Esophagus squamous epithelium (tissue), 5 donors: Measurements from ENCODE around the gene GABRB1. TPM values are rescaled to one million over a fixed set of nuclear protein-coding genes. Genes with fewer than 3 reads are reported as not detected.
"Not testable (repeated sequence)": the region's sequence is repeated elsewhere in the genome, so short reads cannot be mapped to it uniquely, and the experiment has no call there.

ENCODE experiments used
- DNase-seq: peaks from one replicate; lab custom pipeline; 2025; lab: John Stamatoyannopoulos, UW
- H3K27ac ChIP-seq, 4 donors: fragments of 200-600 bp; sonication (generic); one replicate each; pipeline ENCODE4 v1.5.1; 2016 to 2019; ENCODE audit warnings: mild to moderate bottlenecking in 1 of 4
- H3K27me3 ChIP-seq, 4 donors: fragments of 200-600 bp; sonication (generic); 1 replicate in 3 of 4; 2 replicates in 1 of 4; pipeline versions ENCODE4 v1.5.1 to v1.6.0; 2017 to 2021; ENCODE audit warnings: antibody characterized with exemption in 1 of 4
- H3K36me3 ChIP-seq, 3 donors: fragments of 200-600 bp; sonication (generic); one replicate each; pipeline ENCODE4 v1.5.1; 2016 to 2019
- H3K4me1 ChIP-seq, 3 donors: fragments of 200-600 bp; sonication (generic); one replicate each; pipeline ENCODE4 v1.5.1; 2017 to 2019
- H3K4me3 ChIP-seq, 4 donors: fragments of 200-600 bp; sonication (generic); 1 replicate in 3 of 4; 2 replicates in 1 of 4; pipeline ENCODE4 v1.5.1; 2016 to 2019; ENCODE audit warnings: mild to moderate bottlenecking in 2 of 4, moderate library complexity in 1 of 4
- H3K9me3 ChIP-seq, 3 donors: fragments of 200-600 bp; sonication (generic); one replicate each; pipeline ENCODE4 v1.5.1; 2016 to 2019
- CTCF ChIP-seq, 6 experiments: fragments of 450-650 bp in 4 of 6; fragments of 200-600 bp in 2 of 6; sonication (generic) in 2 of 6; IDR thresholded peaks; one replicate each; pipeline ENCODE4 v1.5.1; 2016 to 2019; ENCODE audit warnings: antibody characterized with exemption in 6 of 6, mild to moderate bottlenecking in 4 of 6, moderate library complexity in 4 of 6
- POLR2A ChIP-seq, 4 donors: fragments of 450-650 bp; IDR thresholded peaks; one replicate each; pipeline ENCODE4 v1.6.1; 2017; ENCODE audit warnings: antibody characterized with exemption in 4 of 4, mild to moderate bottlenecking in 4 of 4, moderate library complexity in 3 of 4
- WGBS, 2 donors: methylation state at CpG; one replicate each; pipeline ENCODE4 v1.1.5; 2018; 5-methylcytosine and 5-hydroxymethylcytosine counted together
- intact Hi-C: fragments of 100-400 bp; cut with DNase I; formaldehyde crosslinking; loops from one replicate; pipeline ENCODE4 v1.15.0; 2022
- total RNA-seq, 4 donors: library from RNA; depleted of rRNA; stranded (reverse); fragments of >200 nt; gene quantifications; one replicate each; pipeline ENCODE4 v1.1.0, GENCODE V29; 2016
- donor health status: DM: yes; HTN: yes; CAD: no.

Gene GABRB1
- total RNA-seq, 4 donors from 2014 or later: not detected

- Histone ChIP-seq H3K4me1 (no peaks in the 10 kb centered on the region), H3K9me3 (no peaks in the 10 kb centered on the region), H3K27ac (no peak overlapping the region), H3K36me3 (no peaks in the 10 kb centered on the region), H3K27me3 (no peaks in the 10 kb centered on the region), H3K4me3 (no peak overlapping the region)
- 50 to 51% methylated on average over 2 of the region's 2 CpGs for WGBS, 2 donors
- intact Hi-C loops: no loop called here
- TF ChIP-seq POLR2A (IDR thresholded peaks at IDR 0.05) (no peak), CTCF (IDR thresholded peaks at IDR 0.05) (no peak)
- no peak for DNase-seq
Measured at GRCh38 chr4:47372561-47372960, 341.2 kb downstream of the GABRB1 start.

- Histone ChIP-seq H3K27ac (no peak overlapping the region), H3K4me3 (no peak overlapping the region), H3K27me3 (no peaks in the 10 kb centered on the region), H3K36me3 (no peaks in the 10 kb centered on the region), H3K4me1 (no peaks in the 10 kb centered on the region), H3K9me3 (no peaks in the 10 kb centered on the region)
- intact Hi-C loops: no loop called here
- no peak for DNase-seq
- TF ChIP-seq POLR2A (IDR thresholded peaks at IDR 0.05): no peak
- TF ChIP-seq CTCF (IDR thresholded peaks at IDR 0.05): no peak
Measured at GRCh38 chr4:47373174-47373573, 341.8 kb downstream of the GABRB1 start.

GRCh38 chr4:47373709-47374108 lies 342.3 kb downstream of the GABRB1 start:
- Histone ChIP-seq H3K36me3 (no peaks in the 10 kb centered on the region), H3K9me3 (no peaks in the 10 kb centered on the region), H3K27me3 (no peaks in the 10 kb centered on the region), H3K27ac (no peak overlapping the region), H3K4me3 (no peak overlapping the region), H3K4me1 (no peaks in the 10 kb centered on the region)
- WGBS, 2 donors: 83 to 88% methylated on average over 3 of the region's 3 CpGs
- DNase-seq: no peak
- TF ChIP-seq POLR2A (IDR thresholded peaks at IDR 0.05): no peak
- TF ChIP-seq CTCF (IDR thresholded peaks at IDR 0.05): no peak
- intact Hi-C loops: no loop called here

GRCh38 chr4:47374477-47374876 lies 343.1 kb downstream of the GABRB1 start:
- 87 to 89% methylated on average over 1 of the region's 1 CpG for WGBS, 2 donors
- intact Hi-C loops: no loop called here
- H3K4me1 ChIP-seq: no peaks in the 10 kb centered on the region
- no peak overlapping the region for H3K4me3 ChIP-seq
- DNase-seq: no peak
- H3K9me3 ChIP-seq: no peaks in the 10 kb centered on the region
- no peak overlapping the region for H3K27ac ChIP-seq
- no peaks in the 10 kb centered on the region for H3K36me3 ChIP-seq
- no peaks in the 10 kb centered on the region for H3K27me3 ChIP-seq
- TF ChIP-seq CTCF (IDR thresholded peaks at IDR 0.05): no peak
- TF ChIP-seq POLR2A (IDR thresholded peaks at IDR 0.05): no peak

- intact Hi-C loops, H3K4me1 ChIP-seq, H3K36me3 ChIP-seq, H3K27ac ChIP-seq, H3K27me3 ChIP-seq, H3K9me3 ChIP-seq, H3K4me3 ChIP-seq, DNase-seq: not testable (repeated sequence)
- WGBS, 2 donors: no CpG with 5 or more reads among the region's 37 CpGs
Measured at GRCh38 chr4:47378021-47378530, 346.7 kb downstream of the GABRB1 start.

- intact Hi-C loops: no loop called here
- TF ChIP-seq POLR2A (IDR thresholded peaks at IDR 0.05): no peak
- no peak for TF ChIP-seq CTCF (IDR thresholded peaks at IDR 0.05)
- DNase-seq: no peak
- peaks cover 0 to 3% (median 0%) of the 10 kb centered on the region in 4 donors for H3K27me3 ChIP-seq
- H3K9me3 ChIP-seq: no peaks in the 10 kb centered on the region
- H3K4me1 ChIP-seq: no peaks in the 10 kb centered on the region
- 96 to 100% methylated on average over 3 of the region's 3 CpGs for WGBS, 2 donors
- H3K4me3 ChIP-seq: no peak overlapping the region
- no peak overlapping the region for H3K27ac ChIP-seq
- no peaks in the 10 kb centered on the region for H3K36me3 ChIP-seq
Measured at GRCh38 chr4:47381172-47381571, 349.8 kb downstream of the GABRB1 start.
